Endodermal cell (in vitro differentiated cells): ENCODE data around the gene PADI1. TPM values are rescaled to one million over a fixed set of nuclear protein-coding genes. Genes with fewer than 3 reads are reported as not detected.

Experiments used
- DNase-seq: peaks from one replicate; pipeline ENCODE4 v3.0.0-alpha.2; 2017
- H3K27ac ChIP-seq: 2 replicates; pipeline ENCODE4 v1.5.1; 2013; ENCODE audit warnings: mild to moderate bottlenecking, low read depth, low read length, moderate library complexity
- H3K27me3 ChIP-seq: 2 replicates; pipeline ENCODE4 v1.6.1; 2013; ENCODE audit warnings: mild to moderate bottlenecking, low read length, moderate library complexity; ENCODE audit not compliant: insufficient read depth, control insufficient read depth, poor library complexity, severe bottlenecking
- H3K36me3 ChIP-seq: 2 replicates; pipeline ENCODE4 v1.7.0; 2013; ENCODE audit warnings: mild to moderate bottlenecking, low read length, moderate library complexity; ENCODE audit not compliant: control insufficient read depth, insufficient read depth
- H3K4me1 ChIP-seq: one replicate; pipeline ENCODE4 v1.7.0; 2013; ENCODE audit warnings: low read length; ENCODE audit not compliant: control insufficient read depth, insufficient read depth
- H3K4me3 ChIP-seq: 2 replicates; pipeline ENCODE4 v1.5.1; 2013; ENCODE audit warnings: mild to moderate bottlenecking, low read length, moderate library complexity
- H3K9ac ChIP-seq: 2 replicates; pipeline ENCODE4 v1.6.1; 2013; ENCODE audit warnings: mild to moderate bottlenecking, low read length, moderate library complexity; ENCODE audit not compliant: poor library complexity, severe bottlenecking; ENCODE audit errors: extremely low read depth
- H3K9me3 ChIP-seq: 2 replicates; pipeline ENCODE4 v1.6.1; 2013; ENCODE audit warnings: mild to moderate bottlenecking, low read length, moderate library complexity; ENCODE audit not compliant: control insufficient read depth
- H3K27ac Mint-ChIP-seq: 2 replicates; pipeline ENCODE4 v1.8.0; 2020; ENCODE audit warnings: mixed read lengths
- H3K27me3 Mint-ChIP-seq: 2 replicates; pipeline ENCODE4 v1.8.0; 2021; ENCODE audit warnings: mild to moderate bottlenecking, mixed read lengths; ENCODE audit not compliant: insufficient read depth
- H3K36me3 Mint-ChIP-seq: 2 replicates; pipeline ENCODE4 v1.8.0; 2020; ENCODE audit warnings: low read depth, mixed read lengths
- H3K4me1 Mint-ChIP-seq: 2 replicates; pipeline ENCODE4 v1.8.0; 2020; ENCODE audit warnings: mixed read lengths
- H3K4me3 Mint-ChIP-seq: 2 replicates; pipeline ENCODE4 v1.8.0; 2020; ENCODE audit warnings: mild to moderate bottlenecking, moderate library complexity, mixed read lengths
- H3K9me3 Mint-ChIP-seq: 2 replicates; pipeline ENCODE4 v1.8.0; 2020; ENCODE audit warnings: mild to moderate bottlenecking, mixed read lengths
- CTCF ChIP-seq: fragments of 200-600 bp; sonication (generic); conservative IDR thresholded peaks from 2 replicates; pipeline ENCODE4 v1.5.0; 2021; ENCODE audit warnings: antibody characterized with exemption, mild to moderate bottlenecking
- WGBS, 2 experiments: methylation state at CpG; one replicate each; pipeline versions ENCODE4 v1.1.5 to v1.1.7; 2013; ENCODE audit warnings: missing lambda C conversion rate in 2 of 2, mixed read lengths in 1 of 2; ENCODE audit not compliant: insufficient coverage in 1 of 2, insufficient read length in 1 of 2; 5-methylcytosine and 5-hydroxymethylcytosine counted together
- total RNA-seq, 2 donors: library from RNA; stranded (reverse); fragmentation: NEBNext Ultra II Directional in 1 of 2; extraction: Animal tissue kit (Norgen Biotek cat#: 25700) in 1 of 2; gene quantifications; 2 replicates in 1 of 2; 3 replicates in 1 of 2; pipeline ENCODE4 v1.2.1, GENCODE V29; 2021

The PADI1 gene
- total RNA-seq, 2 donors from 2014 or later = 0.13 TPM; not detected in 1

GRCh38 chr1:17183388-17184160 is 21.4 kb upstream of the PADI1 start:
- peaks cover 8% of the 10 kb centered on the region for H3K9me3 ChIP-seq
- H3K27ac ChIP-seq = no peak overlapping the region

GRCh38 chr1:17184161-17184665 is 20.7 kb upstream of the PADI1 start:
- Mint-ChIP-seq H3K27me3 (peaks cover 3% of the 10 kb centered on the region), H3K27ac (no peak overlapping the region), H3K4me3 (no peak overlapping the region), H3K36me3 (no peaks in the 10 kb centered on the region), H3K9me3 (peaks cover 11% of the 10 kb centered on the region), H3K4me1 (no peaks in the 10 kb centered on the region)
- Histone ChIP-seq H3K36me3 (no peaks in the 10 kb centered on the region), H3K27me3 (no peaks in the 10 kb centered on the region), H3K4me1 (no peaks in the 10 kb centered on the region), H3K4me3 (no peak overlapping the region), H3K9me3 (peaks cover 13% of the 10 kb centered on the region), H3K9ac (no peak overlapping the region), H3K27ac (no peak overlapping the region)
- DNase-seq = peak; percentile 17
- TF ChIP-seq CTCF = no peak
- 80 to 88% methylated on average over 4 to 7 of the region's 7 CpGs for WGBS, 2 experiments

More at GRCh38 chr1:17183388-17184160, 21.4 kb upstream of the PADI1 start:
- Mint-ChIP-seq H3K9me3 (peaks cover 5% of the 10 kb centered on the region), H3K27ac (no peak overlapping the region), H3K4me1 (no peaks in the 10 kb centered on the region), H3K36me3 (no peaks in the 10 kb centered on the region), H3K4me3 (no peak overlapping the region), H3K27me3 (peaks cover 3% of the 10 kb centered on the region)
- no peaks in the 10 kb centered on the region for H3K36me3 ChIP-seq
- TF ChIP-seq CTCF = no peak
- H3K27me3 ChIP-seq = no peaks in the 10 kb centered on the region
- H3K9ac ChIP-seq = no peak overlapping the region
- peak; percentile 45 for DNase-seq
- H3K4me1 ChIP-seq = no peaks in the 10 kb centered on the region
- no peak overlapping the region for H3K4me3 ChIP-seq
- 92 to 93% methylated on average over 10 to 12 of the region's 12 CpGs for WGBS, 2 experiments

- Mint-ChIP-seq H3K27me3 (peaks cover 2% of the 10 kb centered on the region), H3K27ac (no peak overlapping the region), H3K4me3 (no peak overlapping the region), H3K4me1 (no peaks in the 10 kb centered on the region), H3K9me3 (peaks cover 11% of the 10 kb centered on the region), H3K36me3 (no peaks in the 10 kb centered on the region)
- Histone ChIP-seq H3K4me3 (no peak overlapping the region), H3K27me3 (no peaks in the 10 kb centered on the region), H3K9ac (no peak overlapping the region), H3K27ac (no peak overlapping the region), H3K4me1 (no peaks in the 10 kb centered on the region), H3K36me3 (no peaks in the 10 kb centered on the region), H3K9me3 (peaks cover 13% of the 10 kb centered on the region)
- peak; percentile 36 for DNase-seq
- TF ChIP-seq CTCF = no peak
- WGBS, 2 experiments = 86 to 92% methylated on average over 12 to 13 of the region's 13 CpGs
These were observed 20.0 kb upstream of the PADI1 start for GRCh38 chr1:17184822-17185484.
